HepG2 (cell line): ENCODE measurements around the gene NELFB. TPM values are rescaled to one million over a fixed set of nuclear protein-coding genes. Genes with fewer than 3 reads are reported as not detected.

Experiments
- AGO2 ChIP-seq: fragments of 200-400 bp; formaldehyde crosslinking; optimal IDR thresholded peaks from 2 replicates; pipeline ENCODE3; 2017; ENCODE audit warnings: mild to moderate bottlenecking, low read depth, low read length, moderate library complexity
- CAMTA2 ChIP-seq: sonication (generic); formaldehyde crosslinking; IDR thresholded peaks from 2 replicates; pipeline ENCODE4 v1.4.0; 2020; ENCODE audit warnings: mild to moderate bottlenecking, missing genetic modification reagents, borderline replicate concordance
- CBX5 ChIP-seq: sonication (generic); formaldehyde crosslinking; IDR thresholded peaks from 2 replicates; pipeline ENCODE4 v1.4.0; 2020; ENCODE audit warnings: missing genetic modification reagents, borderline replicate concordance
- CEBPB ChIP-seq: IDR thresholded peaks from 2 replicates; pipeline ENCODE4 v1.6.1; 2011; ENCODE audit warnings: low read depth, low read length, improper control_type of control experiment, borderline replicate concordance
- ELF1 ChIP-seq: sonication (generic); formaldehyde crosslinking; IDR thresholded peaks from 2 replicates; pipeline ENCODE4 v1.4.0; 2020; ENCODE audit warnings: missing genetic modification reagents
- KDM2A ChIP-seq: sonication (generic); formaldehyde crosslinking; IDR thresholded peaks from 2 replicates; pipeline ENCODE4 v1.4.0; 2020; ENCODE audit warnings: low read depth, missing genetic modification reagents, borderline replicate concordance
- KMT2A ChIP-seq: sonication (generic); formaldehyde crosslinking; IDR thresholded peaks from 2 replicates; pipeline ENCODE4 v1.4.0; 2020; ENCODE audit warnings: missing genetic modification reagents
- MEIS2 ChIP-seq: sonication (generic); formaldehyde crosslinking; IDR thresholded peaks from 2 replicates; pipeline ENCODE4 v1.9.0; 2021; ENCODE audit warnings: mild to moderate bottlenecking, missing genetic modification reagents
- PHF21A ChIP-seq: sonication (generic); formaldehyde crosslinking; IDR thresholded peaks from 2 replicates; pipeline ENCODE4 v1.5.0; 2020; ENCODE audit warnings: mild to moderate bottlenecking, missing genetic modification reagents
- POLR2AphosphoS2 ChIP-seq: IDR thresholded peaks from 2 replicates; pipeline ENCODE4 v1.6.1; 2011; ENCODE audit warnings: low read depth, low read length, improper control_type of control experiment
- REL ChIP-seq: sonication (generic); formaldehyde crosslinking; conservative IDR thresholded peaks from 2 replicates; pipeline ENCODE4 v1.8.0; 2022; ENCODE audit warnings: mild to moderate bottlenecking, missing genetic modification reagents, moderate library complexity
- SRSF9 ChIP-seq: fragments of 200-400 bp; formaldehyde crosslinking; IDR thresholded peaks from 2 replicates; pipeline ENCODE4 v1.6.1; 2018; ENCODE audit warnings: borderline replicate concordance, mild to moderate bottlenecking, low read depth, low read length; ENCODE audit not compliant: insufficient read depth, poor library complexity, severe bottlenecking
- TFE3 ChIP-seq: IDR thresholded peaks from 2 replicates; pipeline ENCODE4 v1.6.1; 2016
- ZMYM3 ChIP-seq: sonication (generic); formaldehyde crosslinking; IDR thresholded peaks from 2 replicates; pipeline ENCODE4 v1.5.1; 2020; ENCODE audit warnings: mild to moderate bottlenecking, missing genetic modification reagents
- ZNF17 ChIP-seq: sonication (generic); formaldehyde crosslinking; IDR thresholded peaks from 2 replicates; pipeline ENCODE4 v1.5.0; 2020; ENCODE audit warnings: mild to moderate bottlenecking, missing genetic modification reagents
- ZNF207 ChIP-seq: fragments of 450-650 bp; IDR thresholded peaks from 2 replicates; pipeline ENCODE4 v1.6.1; 2016; ENCODE audit warnings: antibody characterized with exemption, borderline replicate concordance
- ZNF326 ChIP-seq: sonication (generic); formaldehyde crosslinking; IDR thresholded peaks from 2 replicates; pipeline ENCODE4 v1.4.0; 2020; ENCODE audit warnings: missing genetic modification reagents, borderline replicate concordance
- ZNF431 ChIP-seq: sonication (generic); formaldehyde crosslinking; IDR thresholded peaks from 2 replicates; pipeline ENCODE4 v1.9.0; 2022; ENCODE audit warnings: missing genetic modification reagents, low read depth, mild to moderate bottlenecking, borderline replicate concordance
- ZNF746 ChIP-seq: sonication (generic); formaldehyde crosslinking; IDR thresholded peaks from 2 replicates; pipeline ENCODE4 v1.8.0; 2022; ENCODE audit warnings: mild to moderate bottlenecking, missing genetic modification reagents
- polyA plus RNA-seq, 8 experiments: library from polyadenylated mRNA; depleted of rRNA in 3 of 8; stranded (reverse) in 7 of 8; unstranded in 1 of 8; fragments of >200 nt; fragmentation: Illumina TruSeq in 4 of 8; extraction: Trizol in 4 of 8; gene quantifications; 2 replicates each; pipeline versions ENCODE4 v1.2.1 to v1.2.3, GENCODE V29; 2011 to 2016; ENCODE audit warnings: low read depth in 4 of 8, missing spikeins in 1 of 8, mixed read lengths in 1 of 8; ENCODE audit not compliant: insufficient read depth in 1 of 8
- total RNA-seq, 5 experiments: library from RNA; depleted of rRNA; stranded (reverse); fragments of >200 nt; fragmentation: Illumina TruSeq; extraction: Trizol; gene quantifications; 2 replicates each; pipeline ENCODE4 v1.2.3, GENCODE V29; 2016; ENCODE audit warnings: low read depth in 1 of 5
- TF ChIP-seq, protein P1 (sequence below): sonication (generic); formaldehyde crosslinking; IDR thresholded peaks from 2 replicates; pipeline ENCODE4 v1.9.0; 2022; ENCODE audit warnings: missing genetic modification reagents, mild to moderate bottlenecking, borderline replicate concordance
- TF ChIP-seq, protein P2 (sequence below): IDR thresholded peaks from 2 replicates; pipeline ENCODE4 v1.4.0; 2020; ENCODE audit warnings: mild to moderate bottlenecking, missing genetic modification reagents
- TF ChIP-seq, protein P3 (sequence below): sonication (generic); formaldehyde crosslinking; IDR thresholded peaks from 2 replicates; pipeline ENCODE4 v1.4.0; 2020; ENCODE audit warnings: mild to moderate bottlenecking, missing genetic modification reagents

The NELFB gene
- total and polyA plus RNA-seq, 2 of the 13 experiments (the other 11 are each of a cell fraction or from before 2014, with no cell fraction given): 26.5 to 45.8 TPM

DNA sequence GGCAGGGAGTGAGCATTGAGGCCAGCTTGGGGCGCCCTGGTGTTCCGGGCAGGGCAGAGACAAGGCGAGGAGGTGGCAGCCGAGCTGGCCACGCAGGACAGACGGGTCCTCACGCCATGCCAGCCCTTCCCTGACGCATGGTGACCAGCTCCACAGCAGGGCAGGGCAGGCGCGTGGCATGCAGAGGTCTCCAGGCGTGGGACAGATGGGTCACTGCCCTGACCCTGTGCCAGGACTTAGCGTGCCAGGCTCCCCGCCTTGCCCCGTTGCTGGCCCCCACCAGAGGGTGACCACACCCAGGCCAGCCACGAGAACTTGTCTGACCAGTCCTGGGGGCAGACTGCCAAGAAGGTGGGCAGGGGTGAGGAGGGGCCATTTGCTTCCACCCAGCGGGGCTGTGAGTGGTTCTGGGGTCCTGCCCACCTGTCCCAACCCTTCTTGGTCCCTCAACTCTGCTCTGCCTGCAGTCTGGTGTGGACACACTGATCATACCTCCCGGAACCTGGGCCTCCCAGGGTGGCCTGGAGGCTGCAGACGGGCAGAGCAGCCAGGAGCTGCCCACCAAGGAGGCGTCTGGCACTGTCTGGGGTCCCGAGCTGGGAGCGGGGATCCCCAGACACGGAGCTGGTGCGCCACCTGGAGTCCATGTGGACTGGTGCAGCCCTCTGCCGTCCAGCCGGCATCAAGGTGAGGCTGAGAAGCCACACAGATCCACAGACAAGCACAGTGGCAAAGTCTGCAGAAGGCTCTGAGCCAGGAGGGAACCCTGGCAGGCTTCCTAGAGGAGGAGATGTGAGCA lies 27.9 kb upstream of the NELFB start, which contains the start of gene RNF224 (continued):
- TF ChIP-seq SRSF9 (no peak), ZMYM3 (CRISPR knock-in tag) (no peak), CBX5 (CRISPR knock-in tag) (peak; percentile 48; the same call in 1 of the 2 replicates), ZNF207 (no peak), AGO2 (peak; percentile 65), ZNF746 (CRISPR knock-in tag) (no peak), TFE3 (0 out of 2 replicates have a peak, but pooled peaks have one; percentile 15), ZNF17 (CRISPR knock-in tag) (no peak), MEIS2 (CRISPR knock-in tag) (peak; percentile 40; the same call in 1 of the 2 replicates), ZNF326 (CRISPR knock-in tag) (no peak; the same call in 1 of the 2 replicates), CAMTA2 (CRISPR knock-in tag) (no peak), ZNF431 (CRISPR knock-in tag) (no peak), KDM2A (CRISPR knock-in tag) (peak; percentile 77; the same call in 1 of the 2 replicates), ELF1 (CRISPR knock-in tag) (0 out of 2 replicates have a peak, but pooled peaks have one; percentile 28), KMT2A (no peak; the same call in 1 of the 2 replicates), REL (CRISPR knock-in tag) (peak; percentile 75; the same call in 1 of the 2 replicates), PHF21A (CRISPR knock-in tag) (no peak), POLR2AphosphoS2 (no peak), CEBPB (no peak)
- TF ChIP-seq, protein P1, sequence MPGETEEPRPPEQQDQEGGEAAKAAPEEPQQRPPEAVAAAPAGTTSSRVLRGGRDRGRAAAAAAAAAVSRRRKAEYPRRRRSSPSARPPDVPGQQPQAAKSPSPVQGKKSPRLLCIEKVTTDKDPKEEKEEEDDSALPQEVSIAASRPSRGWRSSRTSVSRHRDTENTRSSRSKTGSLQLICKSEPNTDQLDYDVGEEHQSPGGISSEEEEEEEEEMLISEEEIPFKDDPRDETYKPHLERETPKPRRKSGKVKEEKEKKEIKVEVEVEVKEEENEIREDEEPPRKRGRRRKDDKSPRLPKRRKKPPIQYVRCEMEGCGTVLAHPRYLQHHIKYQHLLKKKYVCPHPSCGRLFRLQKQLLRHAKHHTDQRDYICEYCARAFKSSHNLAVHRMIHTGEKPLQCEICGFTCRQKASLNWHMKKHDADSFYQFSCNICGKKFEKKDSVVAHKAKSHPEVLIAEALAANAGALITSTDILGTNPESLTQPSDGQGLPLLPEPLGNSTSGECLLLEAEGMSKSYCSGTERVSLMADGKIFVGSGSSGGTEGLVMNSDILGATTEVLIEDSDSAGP (CRISPR knock-in tag): peak; percentile 49; the same call in 1 of the 2 replicates
- TF ChIP-seq, protein P2, sequence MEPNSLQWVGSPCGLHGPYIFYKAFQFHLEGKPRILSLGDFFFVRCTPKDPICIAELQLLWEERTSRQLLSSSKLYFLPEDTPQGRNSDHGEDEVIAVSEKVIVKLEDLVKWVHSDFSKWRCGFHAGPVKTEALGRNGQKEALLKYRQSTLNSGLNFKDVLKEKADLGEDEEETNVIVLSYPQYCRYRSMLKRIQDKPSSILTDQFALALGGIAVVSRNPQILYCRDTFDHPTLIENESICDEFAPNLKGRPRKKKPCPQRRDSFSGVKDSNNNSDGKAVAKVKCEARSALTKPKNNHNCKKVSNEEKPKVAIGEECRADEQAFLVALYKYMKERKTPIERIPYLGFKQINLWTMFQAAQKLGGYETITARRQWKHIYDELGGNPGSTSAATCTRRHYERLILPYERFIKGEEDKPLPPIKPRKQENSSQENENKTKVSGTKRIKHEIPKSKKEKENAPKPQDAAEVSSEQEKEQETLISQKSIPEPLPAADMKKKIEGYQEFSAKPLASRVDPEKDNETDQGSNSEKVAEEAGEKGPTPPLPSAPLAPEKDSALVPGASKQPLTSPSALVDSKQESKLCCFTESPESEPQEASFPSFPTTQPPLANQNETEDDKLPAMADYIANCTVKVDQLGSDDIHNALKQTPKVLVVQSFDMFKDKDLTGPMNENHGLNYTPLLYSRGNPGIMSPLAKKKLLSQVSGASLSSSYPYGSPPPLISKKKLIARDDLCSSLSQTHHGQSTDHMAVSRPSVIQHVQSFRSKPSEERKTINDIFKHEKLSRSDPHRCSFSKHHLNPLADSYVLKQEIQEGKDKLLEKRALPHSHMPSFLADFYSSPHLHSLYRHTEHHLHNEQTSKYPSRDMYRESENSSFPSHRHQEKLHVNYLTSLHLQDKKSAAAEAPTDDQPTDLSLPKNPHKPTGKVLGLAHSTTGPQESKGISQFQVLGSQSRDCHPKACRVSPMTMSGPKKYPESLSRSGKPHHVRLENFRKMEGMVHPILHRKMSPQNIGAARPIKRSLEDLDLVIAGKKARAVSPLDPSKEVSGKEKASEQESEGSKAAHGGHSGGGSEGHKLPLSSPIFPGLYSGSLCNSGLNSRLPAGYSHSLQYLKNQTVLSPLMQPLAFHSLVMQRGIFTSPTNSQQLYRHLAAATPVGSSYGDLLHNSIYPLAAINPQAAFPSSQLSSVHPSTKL: no peak
- TF ChIP-seq, protein P3, sequence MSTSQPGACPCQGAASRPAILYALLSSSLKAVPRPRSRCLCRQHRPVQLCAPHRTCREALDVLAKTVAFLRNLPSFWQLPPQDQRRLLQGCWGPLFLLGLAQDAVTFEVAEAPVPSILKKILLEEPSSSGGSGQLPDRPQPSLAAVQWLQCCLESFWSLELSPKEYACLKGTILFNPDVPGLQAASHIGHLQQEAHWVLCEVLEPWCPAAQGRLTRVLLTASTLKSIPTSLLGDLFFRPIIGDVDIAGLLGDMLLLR (CRISPR knock-in tag): no peak
